GM18508 (cell line): ENCODE results near the gene SVOP.

Experiments used
- ATAC-seq: cut with Tn5 transposase; IDR thresholded peaks from one replicate; pipeline ENCODE4 v1.9.1; 2021; ENCODE audit warnings: moderate number of reproducible peaks; ENCODE audit not compliant: insufficient read depth, unreplicated experiment

Gene SVOP

GRCh38 chr12:108858311-108859074 is 162.4 kb downstream of the SVOP start:
- no peak for ATAC-seq
